GM12873 (cell line): Measurements from ENCODE around the gene LRP1B.

Experiments
- TF ChIP-seq, protein P1 (sequence below): IDR thresholded peaks from 2 replicates; pipeline ENCODE4 v1.5.1; 2012; ENCODE audit warnings: low read depth, mild to moderate bottlenecking, moderate library complexity, low read length, control low read depth; ENCODE audit not compliant: insufficient read depth; ENCODE audit errors: missing control alignments

LRP1B gene

DNA sequence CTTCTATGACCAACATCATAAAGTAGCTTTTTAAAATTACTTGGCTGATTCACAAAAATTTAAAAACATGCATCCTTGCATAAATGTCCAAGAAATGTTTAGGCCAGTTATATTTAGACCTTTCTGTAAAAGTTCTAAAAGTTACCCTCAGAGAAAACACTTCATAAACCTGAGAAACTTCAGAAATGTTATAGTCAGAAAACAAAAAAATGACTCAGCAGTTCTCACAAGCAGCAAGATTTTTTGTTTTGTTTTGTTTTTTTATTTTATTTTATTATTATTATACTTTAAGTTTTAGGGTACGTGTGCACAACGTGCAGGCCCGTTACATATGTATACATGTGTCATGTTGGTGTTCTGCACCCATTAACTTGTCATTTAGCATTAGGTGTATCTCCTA lies 648.1 kb downstream of the LRP1B start:
- TF ChIP-seq, protein P1, sequence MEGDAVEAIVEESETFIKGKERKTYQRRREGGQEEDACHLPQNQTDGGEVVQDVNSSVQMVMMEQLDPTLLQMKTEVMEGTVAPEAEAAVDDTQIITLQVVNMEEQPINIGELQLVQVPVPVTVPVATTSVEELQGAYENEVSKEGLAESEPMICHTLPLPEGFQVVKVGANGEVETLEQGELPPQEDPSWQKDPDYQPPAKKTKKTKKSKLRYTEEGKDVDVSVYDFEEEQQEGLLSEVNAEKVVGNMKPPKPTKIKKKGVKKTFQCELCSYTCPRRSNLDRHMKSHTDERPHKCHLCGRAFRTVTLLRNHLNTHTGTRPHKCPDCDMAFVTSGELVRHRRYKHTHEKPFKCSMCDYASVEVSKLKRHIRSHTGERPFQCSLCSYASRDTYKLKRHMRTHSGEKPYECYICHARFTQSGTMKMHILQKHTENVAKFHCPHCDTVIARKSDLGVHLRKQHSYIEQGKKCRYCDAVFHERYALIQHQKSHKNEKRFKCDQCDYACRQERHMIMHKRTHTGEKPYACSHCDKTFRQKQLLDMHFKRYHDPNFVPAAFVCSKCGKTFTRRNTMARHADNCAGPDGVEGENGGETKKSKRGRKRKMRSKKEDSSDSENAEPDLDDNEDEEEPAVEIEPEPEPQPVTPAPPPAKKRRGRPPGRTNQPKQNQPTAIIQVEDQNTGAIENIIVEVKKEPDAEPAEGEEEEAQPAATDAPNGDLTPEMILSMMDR, result no peak

DNA sequence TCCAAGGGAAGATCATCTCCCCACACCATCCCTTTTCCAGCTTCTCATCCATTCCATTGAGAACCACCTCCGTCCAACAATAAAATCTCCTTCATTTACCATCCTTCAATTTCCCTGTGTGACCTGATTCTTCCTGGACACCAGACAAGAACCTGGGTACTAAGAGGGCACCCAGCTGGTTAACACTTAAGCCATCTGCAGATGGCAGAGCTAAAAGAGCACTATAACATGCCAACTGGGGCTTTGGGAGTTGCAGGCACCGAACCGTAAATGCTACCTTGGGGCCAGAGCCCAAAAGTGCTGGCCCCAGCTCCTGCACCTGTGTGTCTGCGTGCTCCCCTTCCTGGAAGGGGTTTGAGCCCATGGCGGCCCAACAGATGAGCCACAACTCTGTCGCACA lies 655.0 kb downstream of the LRP1B start:
- TF ChIP-seq, protein P1, result no peak

DNA sequence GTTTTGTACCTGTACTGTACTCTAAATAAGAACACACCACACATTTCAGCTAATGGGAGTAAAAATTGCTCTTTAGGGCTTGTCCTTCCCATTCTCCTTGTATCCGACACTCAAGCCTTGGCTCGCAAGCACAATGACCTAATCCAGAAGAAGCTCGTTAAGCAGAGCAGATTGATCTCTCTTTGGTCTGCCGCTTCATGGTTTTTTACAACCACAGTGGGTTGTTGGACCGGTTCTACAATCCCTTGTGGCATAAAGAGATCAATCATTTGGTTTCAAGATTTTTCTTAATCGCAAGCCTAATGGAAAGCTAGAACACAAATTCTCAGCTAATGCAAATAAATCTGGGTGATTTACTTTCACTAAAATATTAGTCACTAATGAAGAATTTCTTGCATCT lies 662.1 kb downstream of the LRP1B start:
- TF ChIP-seq, protein P1, result no peak

DNA sequence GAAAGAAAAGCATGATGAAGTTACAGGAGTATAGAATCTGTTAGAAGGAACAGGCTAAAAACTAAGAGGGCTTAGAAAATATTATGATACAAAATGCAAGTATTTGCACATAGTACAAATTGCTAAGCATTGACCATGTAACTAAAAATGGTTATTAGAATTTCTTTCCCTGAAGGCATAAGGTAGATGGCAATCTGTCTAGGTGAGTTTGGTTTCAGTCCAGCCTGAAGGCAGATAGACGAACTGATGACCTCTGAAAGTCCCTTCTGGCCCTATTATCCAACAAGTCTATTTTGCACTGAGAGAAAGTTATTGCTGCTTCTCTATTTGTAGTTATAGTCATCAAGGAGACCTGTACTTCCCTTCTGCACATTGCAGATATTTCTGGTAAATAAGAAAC lies 663.5 kb downstream of the LRP1B start:
- TF ChIP-seq, protein P1, result no peak

DNA sequence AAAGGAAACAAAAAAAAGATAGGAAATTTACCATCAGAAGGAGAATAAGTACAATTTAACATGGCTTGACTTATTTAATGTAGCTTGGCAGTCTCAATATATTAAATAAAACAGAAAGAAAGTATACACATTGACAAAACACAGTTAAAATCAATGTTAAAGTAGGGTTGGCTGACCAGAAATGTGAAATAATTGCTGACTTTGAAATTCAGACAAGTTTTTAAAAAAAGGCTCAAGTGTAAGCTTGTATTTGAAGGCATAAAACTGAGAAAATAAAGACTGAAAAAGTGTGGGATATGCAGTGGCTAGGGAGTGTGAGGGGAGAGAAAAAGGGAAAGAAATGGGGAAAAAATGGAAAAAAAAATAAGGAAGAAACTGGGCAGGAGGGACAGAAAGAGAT lies 665.8 kb downstream of the LRP1B start:
- TF ChIP-seq, protein P1, result no peak

DNA sequence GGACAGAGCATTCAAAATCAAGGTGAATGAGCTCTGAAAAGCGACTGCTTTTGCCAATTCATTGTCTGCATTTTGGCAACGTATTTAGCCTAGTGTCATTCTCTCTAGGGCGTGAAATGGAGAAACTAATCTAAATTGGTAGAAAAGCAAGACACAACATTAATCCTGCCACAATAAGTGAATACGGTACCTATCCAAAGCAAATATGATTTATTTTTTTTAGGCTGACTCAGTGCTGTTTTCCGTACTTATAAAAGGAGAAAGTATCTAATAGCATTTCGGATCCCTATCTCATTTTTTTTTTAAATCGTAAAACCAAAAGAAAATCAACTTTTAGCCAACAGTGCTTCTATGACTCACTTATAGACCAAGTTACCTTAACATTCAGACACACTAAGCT lies 672.5 kb downstream of the LRP1B start:
- TF ChIP-seq, protein P1, result no peak

DNA sequence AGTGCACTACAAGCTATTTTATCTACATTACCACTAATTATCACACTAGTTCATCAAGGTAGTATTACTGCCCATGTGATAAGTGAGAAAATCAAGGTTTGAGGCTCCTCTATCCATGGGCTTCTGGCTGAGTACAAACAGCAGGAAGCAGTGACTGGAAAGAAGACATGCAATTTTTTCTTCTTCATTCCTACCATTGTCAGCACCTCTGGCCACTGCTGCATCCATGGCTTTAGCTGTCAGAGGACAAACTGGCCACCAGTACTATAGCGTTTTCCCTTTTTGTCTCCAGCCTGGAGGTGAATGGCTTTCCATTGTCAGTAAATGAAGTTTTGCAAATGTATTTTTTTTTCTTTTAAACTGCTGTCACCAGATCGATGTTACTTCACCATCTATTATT lies 674.9 kb downstream of the LRP1B start:
- TF ChIP-seq, protein P1, result no peak
